ENCODE data around the gene JUNB.

Gene JUNB

DNA sequence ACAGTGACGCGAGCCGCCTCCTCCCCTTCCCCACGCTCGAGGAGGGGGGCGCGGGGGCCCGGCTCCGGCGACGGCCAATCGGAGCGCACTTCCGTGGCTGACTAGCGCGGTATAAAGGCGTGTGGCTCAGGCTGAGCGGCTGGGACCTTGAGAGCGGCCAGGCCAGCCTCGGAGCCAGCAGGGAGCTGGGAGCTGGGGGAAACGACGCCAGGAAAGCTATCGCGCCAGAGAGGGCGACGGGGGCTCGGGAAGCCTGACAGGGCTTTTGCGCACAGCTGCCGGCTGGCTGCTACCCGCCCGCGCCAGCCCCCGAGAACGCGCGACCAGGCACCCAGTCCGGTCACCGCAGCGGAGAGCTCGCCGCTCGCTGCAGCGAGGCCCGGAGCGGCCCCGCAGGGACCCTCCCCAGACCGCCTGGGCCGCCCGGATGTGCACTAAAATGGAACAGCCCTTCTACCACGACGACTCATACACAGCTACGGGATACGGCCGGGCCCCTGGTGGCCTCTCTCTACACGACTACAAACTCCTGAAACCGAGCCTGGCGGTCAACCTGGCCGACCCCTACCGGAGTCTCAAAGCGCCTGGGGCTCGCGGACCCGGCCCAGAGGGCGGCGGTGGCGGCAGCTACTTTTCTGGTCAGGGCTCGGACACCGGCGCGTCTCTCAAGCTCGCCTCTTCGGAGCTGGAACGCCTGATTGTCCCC, at the start of gene JUNB:
Gene JUNB, plus strand, starts transcription at position 142 of the 706 bp plus-strand sequence. Its CDS starts 286 bp downstream, at position 428.
- peak; percentile 94 to 96 for DNase-seq (ENCODE audit: low read depth in 1 of 2, low spot score in 1 of 2)

DNA sequence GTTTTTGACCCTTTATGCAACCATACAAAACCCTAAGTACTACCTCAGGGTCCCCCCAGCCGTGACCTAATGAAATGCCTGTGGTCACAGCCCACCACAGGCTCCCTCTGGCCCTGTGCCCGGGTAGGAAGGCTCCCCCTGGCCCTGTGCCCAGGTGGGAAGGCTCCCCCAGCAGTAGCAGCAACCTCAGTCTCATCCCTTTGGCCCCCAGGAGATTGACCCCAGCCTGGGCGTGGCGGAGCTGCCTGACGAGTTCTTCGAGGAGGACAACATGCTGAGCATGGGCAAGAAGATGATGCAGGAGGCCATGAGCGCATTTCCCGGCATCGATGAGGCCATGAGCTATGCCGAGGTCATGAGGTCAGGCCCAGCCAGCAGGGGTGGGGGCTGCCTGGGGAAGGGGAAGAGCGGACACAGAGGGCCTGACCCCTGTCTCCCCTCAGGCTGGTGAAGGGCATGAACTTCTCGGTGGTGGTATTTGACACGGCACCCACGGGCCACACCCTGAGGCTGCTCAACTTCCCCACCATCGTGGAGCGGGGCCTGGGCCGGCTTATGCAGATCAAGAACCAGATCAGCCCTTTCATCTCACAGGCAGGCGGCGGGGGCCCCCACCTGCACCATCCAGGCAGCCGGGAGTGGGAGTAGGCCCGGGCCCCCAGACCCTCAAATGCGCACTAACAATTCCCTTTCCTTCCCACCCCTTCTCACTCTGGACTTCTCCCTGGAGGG, 46.0 kb upstream of the JUNB start:
- DNase-seq (ENCODE audit: low read depth in 1 of 2, low spot score in 1 of 2), result no peak

DNA sequence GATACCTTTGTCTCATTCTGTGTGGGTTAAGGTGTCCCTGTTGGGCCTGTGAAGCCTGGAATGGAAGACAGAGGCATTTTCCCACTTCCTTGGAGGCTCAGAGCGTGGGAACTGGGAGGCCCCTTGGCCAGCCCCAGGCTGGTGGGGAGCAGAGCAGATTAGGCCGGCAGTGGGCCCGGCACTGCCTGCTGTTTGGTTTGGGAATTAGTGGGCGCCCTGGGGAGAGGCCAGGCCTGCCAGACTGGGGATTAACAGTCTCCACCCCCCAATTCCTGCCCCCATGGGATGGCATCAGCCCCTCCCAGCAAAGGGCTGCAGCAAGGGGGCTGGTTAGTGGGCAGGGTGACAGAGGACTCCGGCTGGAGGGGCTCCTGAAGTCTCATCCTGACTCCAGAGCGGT, 42.8 kb upstream of the JUNB start:
- no peak for DNase-seq (ENCODE audit: low read depth in 1 of 2, low spot score in 1 of 2)

DNA sequence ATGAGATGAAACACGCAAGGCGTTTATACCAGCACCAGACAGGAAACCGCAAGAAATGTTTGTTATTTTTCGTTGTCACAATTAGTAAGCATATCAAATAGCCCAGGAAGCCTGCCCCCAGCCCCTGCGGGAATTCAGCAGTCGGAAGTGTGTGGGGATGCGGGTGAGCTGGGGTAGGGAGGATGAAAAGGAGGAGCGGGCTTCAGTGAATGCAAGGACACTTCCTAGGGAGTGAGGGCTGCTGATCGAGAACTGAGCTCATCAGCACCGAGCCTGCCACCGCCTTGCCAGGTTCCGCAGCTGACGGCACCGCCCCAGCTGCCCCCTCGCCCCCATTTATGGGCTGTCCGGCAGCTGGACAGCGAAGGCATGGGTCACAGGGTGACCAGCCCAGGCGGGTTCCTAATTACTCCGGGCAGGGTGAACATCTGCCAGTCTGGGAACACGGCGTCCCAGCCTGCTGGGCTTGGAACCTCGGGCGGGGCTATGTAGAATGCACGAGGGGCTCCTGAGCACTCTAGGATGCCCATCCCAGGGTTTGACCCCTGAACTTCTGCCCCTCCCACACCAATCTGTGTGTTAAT, 41.3 kb upstream of the JUNB start:
- no peak for DNase-seq (ENCODE audit: low read depth in 1 of 2, low spot score in 1 of 2)

DNA sequence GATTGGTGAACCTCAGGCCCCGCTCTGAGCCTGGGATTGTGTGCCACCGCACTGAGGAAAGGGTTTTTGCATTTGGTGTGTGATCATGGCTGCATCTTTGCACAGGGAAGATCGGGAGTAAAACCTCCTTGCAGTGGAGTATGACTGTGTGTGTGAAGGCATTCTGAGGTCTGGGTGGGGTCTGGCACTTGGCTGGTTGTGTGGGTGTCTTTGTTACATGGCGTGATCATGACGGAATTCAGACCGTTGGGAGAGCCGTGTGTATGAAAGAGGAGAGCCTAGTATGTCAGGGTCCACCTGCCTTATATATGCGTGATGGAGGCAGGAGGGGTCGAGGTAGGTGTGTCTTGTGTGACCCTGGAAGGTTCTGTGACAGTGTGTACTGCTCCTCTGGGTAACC, 40.4 kb upstream of the JUNB start:
- DNase-seq (ENCODE audit: low read depth in 1 of 2, low spot score in 1 of 2), result no peak

DNA sequence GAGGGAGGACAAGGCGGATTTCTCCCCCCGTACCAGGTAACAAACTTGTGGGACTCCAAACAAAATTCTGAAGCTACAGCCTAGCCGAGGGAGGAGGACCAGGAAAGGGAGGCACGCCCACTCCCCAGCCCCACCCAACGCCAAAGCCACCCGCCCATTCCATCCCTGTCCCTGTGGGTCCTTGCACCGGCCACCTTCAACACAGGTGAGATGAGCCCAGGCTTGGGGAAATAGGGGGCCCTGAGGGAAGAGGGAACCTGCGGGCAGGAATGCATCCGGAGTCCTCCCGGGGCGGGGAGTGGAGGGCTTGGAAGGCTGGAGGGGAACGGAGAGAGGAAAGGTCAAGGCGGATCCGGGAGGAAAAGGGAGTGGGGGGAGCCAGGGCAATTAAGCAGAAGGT, 39.7 kb upstream of the JUNB start, which contains the start of gene BEST2:
Gene BEST2, plus strand, starts transcription at position 157 of the 400 bp plus-strand sequence. CDS start 802 bp downstream, outside the sequence.
- no peak for DNase-seq (ENCODE audit: low read depth in 1 of 2, low spot score in 1 of 2)

DNA sequence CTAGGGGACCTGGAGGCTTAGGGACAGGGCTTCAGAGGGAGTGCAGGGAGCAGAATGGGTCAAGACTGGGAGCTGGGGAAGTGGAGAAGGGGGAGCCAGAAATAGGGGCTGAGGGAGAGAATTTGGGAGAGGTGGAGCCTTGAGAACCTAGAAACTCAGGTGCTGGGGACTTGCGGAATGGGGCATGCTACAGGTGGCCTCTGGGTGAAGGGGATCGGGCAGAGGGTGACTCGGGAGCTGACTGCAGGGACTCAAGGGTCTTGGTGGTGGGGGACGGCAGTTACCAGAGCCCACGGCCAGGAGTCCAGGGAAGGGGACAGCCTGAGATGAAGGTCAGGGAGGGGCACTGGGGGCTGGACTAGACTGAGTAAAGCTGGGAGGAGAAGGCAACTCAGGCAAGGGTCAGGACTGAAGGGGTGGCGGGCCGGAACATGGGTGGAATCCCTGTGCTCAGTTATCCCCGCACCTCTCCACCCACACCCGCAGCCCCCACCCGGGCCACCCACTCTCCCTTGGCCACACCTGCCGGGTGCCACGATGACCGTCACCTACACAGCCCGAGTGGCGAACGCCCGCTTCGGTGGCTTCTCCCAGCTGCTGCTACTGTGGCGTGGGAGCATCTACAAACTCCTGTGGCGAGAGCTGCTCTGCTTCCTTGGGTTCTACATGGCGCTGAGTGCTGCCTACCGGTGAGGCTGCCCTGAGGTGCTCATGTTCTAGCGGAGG, 39.1 kb upstream of the JUNB start:
- DNase-seq (ENCODE audit: low read depth in 1 of 2, low spot score in 1 of 2), result no peak

DNA sequence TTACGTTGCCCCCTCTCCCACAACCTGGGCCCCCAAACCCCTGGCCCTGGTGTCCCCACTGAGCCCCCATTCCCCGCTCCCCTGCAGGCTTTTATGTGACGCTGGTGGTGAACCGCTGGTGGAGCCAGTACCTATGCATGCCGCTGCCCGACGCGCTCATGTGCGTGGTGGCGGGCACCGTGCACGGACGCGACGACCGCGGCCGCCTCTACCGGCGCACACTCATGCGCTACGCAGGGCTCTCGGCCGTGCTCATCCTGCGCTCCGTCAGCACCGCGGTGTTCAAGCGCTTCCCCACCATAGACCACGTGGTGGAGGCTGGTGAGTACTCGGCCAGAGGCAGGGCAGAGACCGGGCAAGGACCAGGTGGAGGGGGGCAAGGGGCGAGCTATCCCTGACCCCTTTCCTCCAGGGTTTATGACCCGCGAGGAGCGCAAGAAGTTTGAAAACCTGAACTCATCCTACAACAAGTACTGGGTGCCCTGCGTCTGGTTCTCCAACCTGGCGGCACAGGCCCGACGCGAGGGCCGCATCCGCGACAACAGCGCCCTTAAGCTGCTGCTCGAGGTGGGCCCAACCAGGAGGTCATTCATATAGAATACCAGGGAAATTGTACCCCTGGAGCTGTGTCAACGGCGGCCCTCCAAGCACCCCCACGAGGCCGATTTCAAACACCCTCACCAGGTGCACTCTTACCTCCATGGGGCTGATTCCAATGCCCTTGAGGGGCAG, 36.7 kb upstream of the JUNB start:
- DNase-seq (ENCODE audit: low read depth in 1 of 2, low spot score in 1 of 2), result no peak

DNA sequence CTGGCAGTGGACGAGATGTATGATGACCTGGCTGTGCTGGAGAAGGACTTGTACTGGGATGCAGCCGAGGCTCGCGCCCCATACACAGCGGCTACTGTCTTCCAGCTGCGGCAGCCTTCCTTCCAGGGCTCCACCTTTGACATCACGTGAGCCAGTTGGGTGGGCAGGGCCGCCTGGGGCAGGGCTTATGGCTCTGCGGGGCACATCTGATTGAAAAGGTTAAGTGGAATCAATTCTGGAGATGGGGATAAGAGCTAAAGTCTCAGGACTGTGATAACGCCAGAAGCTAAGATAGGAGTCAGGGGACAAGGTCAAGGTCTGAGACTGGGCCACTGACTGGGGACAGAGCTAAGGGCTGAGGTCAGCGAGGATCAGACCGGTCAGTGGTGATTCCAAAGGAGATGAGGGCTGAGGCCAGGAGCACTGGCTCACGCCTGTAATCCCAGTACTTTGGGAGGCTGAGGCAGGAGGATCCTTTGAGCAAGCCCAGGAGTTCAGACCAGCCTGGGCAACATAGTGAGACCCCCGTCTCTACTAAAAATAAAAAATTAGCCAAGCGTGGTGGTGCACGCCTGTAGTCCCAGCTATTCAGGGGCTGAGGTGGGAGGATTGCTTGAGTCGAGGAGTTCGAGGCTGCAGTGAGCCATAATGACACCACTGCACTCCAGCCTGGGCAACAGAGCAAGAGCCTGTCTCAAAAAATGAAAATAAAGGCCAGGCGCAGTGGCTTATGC, 35.0 kb upstream of the JUNB start:
- DNase-seq (ENCODE audit: low read depth in 1 of 2, low spot score in 1 of 2), result no peak

DNA sequence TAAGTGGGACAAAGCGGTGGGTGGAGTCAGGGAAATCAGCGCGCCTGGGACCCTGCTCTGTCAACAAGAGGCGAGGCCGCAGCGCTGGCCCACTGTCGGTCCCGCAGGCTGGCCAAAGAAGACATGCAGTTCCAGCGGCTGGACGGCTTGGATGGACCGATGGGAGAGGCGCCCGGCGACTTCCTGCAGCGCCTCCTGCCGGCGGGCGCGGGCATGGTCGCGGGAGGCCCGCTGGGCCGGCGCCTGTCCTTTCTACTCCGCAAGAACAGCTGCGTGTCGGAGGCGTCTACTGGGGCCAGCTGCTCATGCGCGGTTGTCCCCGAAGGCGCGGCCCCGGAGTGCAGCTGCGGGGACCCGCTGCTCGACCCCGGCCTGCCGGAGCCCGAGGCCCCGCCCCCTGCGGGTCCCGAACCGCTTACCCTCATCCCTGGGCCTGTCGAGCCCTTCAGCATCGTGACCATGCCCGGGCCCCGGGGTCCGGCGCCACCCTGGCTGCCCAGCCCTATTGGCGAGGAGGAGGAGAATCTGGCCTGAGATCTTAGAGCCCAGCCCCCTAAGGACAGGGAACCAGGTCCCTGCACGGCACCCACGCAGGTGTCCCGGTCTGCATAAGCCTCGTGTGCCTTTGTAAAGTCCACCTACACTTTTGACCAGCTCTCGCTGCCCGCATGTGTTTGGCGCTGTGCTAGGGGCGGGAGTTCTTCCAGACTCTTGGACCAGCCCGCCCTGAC, 33.6 kb upstream of the JUNB start:
- peak; percentile 35 to 53 for DNase-seq (ENCODE audit: low read depth in 1 of 2, low spot score in 1 of 2)

DNA sequence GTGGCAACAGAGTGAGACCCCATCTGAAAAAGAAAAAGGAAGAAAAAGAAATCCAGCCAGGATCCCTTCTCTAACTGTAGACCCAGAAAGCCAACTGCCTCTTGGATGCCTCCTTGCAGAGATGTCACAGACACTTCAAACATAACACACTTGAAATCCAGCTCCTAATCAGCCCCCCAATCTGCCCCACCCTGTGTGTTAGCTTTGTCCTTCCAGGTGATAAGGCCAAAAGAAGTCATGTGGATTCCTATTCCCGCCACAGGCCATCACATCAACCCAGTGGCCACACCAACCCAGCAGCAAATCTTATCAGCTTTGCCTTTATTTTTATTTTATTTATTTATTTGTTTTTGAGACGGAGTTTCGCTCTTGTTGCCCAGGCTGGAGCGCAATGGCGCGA, 31.6 kb upstream of the JUNB start:
- DNase-seq (ENCODE audit: low read depth in 1 of 2, low spot score in 1 of 2), result no peak

DNA sequence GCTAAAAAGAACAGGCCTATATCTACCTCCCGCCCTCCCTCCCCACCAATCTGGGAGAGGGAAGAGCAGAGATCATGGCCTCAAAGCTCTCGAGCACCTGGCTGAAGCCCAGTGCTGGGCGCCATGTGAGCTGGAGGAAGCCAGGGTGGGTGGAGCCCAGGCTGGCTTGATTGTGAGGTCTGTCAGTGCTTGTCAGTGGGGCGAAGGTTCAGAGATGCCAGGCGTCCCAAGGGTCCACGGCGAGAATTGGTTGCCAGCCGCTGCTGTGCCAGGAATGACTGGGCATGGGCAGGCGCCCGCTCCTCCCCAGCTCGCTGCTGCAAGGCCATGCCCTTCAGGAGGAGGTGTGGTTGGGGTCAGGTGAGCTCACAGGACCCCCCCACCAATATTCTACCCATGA, 28.2 kb upstream of the JUNB start:
- DNase-seq (ENCODE audit: low read depth in 1 of 2, low spot score in 1 of 2), result no peak

DNA sequence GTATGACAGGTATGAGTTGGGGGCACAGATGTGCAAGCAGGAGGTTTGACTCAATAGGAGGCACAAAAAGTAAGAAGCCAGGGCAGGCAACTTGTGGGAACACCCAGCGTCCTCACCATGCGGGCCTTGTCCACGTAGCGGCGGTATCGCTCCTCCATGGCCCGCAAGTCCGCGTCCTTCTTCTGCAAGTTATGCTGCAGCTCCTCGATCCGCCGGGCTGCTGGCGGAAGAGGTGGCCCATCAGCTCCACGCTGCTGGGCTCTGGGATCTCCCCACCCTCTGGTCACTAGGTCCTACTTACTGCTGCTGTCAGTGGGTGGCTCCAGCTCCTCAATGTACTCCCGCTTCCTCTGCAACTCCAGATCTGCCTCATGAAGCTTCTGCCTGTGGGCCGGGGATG, 26.6 kb upstream of the JUNB start:
- no peak for DNase-seq (ENCODE audit: low read depth in 1 of 2, low spot score in 1 of 2)

DNA sequence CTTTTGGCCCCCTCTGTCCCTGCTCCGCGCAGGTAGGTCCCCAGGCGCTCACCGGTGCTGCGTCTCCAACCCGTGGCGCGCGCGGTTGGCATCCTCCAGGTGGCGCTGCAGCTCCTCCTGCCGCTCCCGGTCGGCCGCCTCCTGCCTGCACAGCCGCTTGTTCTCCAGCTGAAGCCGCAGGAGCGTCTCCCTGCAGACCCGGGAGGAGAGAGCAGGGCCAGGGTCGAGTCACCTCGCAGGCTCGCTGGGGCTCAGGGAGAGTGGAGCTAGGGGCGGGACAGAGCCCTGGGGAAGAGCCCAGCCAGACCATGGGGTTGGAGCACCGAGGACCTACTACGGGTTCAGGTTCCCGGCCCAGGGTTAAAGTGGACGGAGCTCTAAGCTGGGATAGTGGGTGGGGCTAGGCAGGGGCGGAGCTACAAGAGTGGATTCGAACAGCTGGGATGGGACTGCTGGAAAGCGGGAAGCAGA, 25.2 kb upstream of the JUNB start:
- DNase-seq (ENCODE audit: low read depth in 1 of 2, low spot score in 1 of 2), result peak in 1 of 2 donors; percentile 72

DNA sequence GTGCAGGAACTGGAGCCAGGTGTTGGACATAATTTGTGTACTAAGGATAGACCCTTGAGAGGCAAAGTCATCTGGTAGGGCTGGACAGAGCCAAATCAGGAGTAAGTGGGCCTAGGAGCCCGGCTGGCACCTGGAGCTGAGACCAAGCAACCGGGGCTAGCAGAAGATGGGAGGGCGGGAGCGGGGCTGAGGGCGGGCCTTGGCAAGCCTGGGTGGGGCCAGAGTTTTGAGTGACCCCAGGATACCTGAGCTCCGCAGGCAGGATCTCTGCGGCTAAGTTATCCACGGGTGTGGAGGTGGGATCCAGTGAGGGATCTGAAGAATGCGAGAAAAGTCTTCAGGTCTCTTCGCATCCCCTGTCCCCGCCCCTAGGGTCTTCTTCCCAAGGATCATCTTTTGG, 24.1 kb upstream of the JUNB start:
- DNase-seq (ENCODE audit: low read depth in 1 of 2, low spot score in 1 of 2), result no peak

DNA sequence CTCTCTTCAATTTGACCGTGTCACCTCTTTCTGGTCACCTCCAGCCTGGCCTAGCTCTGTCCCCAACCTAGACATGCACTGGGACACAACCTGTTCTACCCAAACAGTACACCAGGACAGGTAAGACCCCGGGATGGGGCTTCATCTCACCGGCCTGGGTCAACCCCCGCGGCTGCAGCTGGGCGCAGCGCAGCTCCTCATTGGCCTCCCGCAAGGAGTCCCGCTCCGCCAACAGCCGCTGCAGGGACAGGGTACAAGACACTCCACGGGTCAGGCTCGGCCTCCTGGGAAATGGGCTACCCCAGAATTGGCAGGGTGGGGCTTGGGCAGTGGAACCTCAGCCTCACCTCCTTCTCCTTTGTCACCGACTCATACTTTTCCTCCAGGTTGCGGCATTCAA, 23.6 kb upstream of the JUNB start:
- no peak for DNase-seq (ENCODE audit: low read depth in 1 of 2, low spot score in 1 of 2)

DNA sequence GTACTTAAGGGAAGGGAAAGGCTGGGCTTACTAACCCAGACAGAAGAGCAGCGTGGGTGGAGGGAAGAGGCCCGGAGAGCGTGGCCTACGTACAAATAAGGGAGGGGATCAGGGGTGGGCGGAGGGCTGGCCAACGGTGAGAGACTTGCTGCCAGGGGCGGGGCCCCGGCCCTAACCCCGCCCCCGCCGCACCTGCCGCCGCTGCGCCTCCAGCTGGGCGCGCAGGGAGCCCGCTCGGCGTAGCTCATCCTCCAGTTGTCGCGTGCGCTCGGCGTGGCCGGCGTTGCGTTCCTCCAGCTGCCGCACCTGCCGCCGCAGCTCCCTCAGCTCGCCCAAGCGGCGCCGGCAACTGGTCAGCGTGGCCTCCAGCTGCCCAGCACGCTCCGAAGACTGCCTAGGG, 21.6 kb upstream of the JUNB start:
- DNase-seq (ENCODE audit: low read depth in 1 of 2, low spot score in 1 of 2), result peak in 1 of 2 donors; percentile 57

DNA sequence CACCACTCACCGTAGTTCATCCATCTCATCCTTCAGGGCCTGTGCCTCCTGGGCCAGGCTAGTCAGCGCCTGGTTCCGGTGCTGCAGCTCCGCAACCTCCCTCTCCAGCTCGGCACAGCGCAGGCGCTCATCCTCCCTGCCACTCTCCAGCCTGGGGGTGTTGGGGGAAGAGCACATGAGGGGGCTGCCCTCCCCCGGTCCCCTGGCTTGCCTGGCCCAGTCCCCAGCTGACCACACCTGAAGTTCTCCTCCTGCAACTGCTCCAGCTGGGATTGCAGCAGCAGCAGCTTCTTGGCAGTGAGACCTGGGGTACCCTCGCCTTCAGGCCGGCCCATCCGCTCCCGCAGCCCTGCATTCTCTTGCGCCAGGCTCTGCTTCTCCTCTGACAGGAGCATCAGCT, 20.4 kb upstream of the JUNB start:
- no peak for DNase-seq (ENCODE audit: low read depth in 1 of 2, low spot score in 1 of 2)

DNA sequence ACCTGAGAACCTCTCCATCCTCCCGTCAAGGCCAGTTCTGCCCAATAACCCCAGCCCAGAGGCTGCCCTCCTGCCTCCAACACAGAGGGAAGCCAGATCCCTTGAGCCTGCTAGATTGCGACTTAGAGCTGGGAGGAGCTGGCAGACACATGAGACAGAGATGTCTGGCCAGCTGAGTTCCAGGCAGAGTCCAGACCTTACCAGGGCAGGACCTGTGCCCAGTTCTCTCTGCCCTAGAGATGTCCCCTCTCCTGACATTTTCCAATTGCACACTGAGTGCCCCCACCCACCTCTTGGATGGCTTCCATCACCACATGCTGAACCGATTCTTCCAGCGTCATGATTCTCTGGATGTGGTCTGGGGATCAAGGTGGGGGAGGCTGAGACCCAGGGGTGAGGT, 19.0 kb upstream of the JUNB start:
- DNase-seq (ENCODE audit: low read depth in 1 of 2, low spot score in 1 of 2), result no peak

Measured in activated T-helper 1 cell treated with anti-CD3 and anti-CD28 coated beads, Interleukin-2, amount 50 U/mL, for 16 hours (primary cell).